ENCODE results near the gene VWA2. TPM values are rescaled to one million over a fixed set of nuclear protein-coding genes. Genes with fewer than 3 reads are reported as not detected.

The VWA2 gene
- total RNA-seq, 1 donor from 2014 or later, result 1.2 TPM

DNA sequence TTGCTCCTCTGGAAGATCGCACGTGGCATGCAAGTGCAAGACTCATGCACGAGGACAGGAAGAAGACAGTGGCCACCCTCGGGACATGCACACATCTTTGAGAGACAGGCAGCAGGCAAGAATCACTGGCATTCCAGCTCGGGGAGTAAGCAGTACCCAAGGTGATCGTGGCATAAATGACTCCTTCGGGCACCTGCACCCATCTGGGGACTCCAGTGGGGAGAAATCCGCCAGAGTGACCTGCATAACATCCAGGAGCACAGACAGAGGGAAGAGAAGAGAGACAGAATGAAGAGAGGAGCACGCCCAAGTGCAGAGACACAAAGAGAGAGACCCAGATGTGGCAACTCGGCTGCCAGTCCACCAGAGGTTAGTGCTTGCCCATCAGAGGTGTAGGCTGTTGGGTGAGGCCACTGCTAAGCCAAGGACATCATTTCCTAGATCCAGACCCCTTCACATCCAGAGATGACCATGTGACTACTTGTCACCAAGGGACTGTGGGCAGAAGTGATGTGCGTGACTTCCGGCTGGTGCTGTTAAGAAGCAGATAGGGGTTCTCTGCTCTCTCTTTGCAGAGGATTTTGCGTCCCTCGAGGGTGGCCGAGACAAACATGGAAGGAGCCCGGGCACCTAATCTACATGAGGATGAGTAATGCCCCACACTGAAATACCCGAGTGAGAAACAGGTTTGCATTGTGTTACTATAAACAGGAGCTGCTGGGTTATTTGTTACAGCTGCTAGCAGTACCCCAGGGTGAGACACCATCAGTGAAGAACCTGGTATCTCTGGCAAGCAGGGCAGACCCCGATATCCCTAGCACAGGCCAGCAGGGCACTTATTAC, 80.6 kb downstream of the VWA2 start:
- no peak for DNase-seq (ENCODE audit: low read depth)
- no peak overlapping the region for H3K4me3 ChIP-seq (ENCODE audit: low read depth, low read length)
- TF ChIP-seq, protein P1, sequence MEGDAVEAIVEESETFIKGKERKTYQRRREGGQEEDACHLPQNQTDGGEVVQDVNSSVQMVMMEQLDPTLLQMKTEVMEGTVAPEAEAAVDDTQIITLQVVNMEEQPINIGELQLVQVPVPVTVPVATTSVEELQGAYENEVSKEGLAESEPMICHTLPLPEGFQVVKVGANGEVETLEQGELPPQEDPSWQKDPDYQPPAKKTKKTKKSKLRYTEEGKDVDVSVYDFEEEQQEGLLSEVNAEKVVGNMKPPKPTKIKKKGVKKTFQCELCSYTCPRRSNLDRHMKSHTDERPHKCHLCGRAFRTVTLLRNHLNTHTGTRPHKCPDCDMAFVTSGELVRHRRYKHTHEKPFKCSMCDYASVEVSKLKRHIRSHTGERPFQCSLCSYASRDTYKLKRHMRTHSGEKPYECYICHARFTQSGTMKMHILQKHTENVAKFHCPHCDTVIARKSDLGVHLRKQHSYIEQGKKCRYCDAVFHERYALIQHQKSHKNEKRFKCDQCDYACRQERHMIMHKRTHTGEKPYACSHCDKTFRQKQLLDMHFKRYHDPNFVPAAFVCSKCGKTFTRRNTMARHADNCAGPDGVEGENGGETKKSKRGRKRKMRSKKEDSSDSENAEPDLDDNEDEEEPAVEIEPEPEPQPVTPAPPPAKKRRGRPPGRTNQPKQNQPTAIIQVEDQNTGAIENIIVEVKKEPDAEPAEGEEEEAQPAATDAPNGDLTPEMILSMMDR (conservative IDR thresholded peaks at IDR 0.05; ENCODE audit: low read depth, low read length), result no peak

DNA sequence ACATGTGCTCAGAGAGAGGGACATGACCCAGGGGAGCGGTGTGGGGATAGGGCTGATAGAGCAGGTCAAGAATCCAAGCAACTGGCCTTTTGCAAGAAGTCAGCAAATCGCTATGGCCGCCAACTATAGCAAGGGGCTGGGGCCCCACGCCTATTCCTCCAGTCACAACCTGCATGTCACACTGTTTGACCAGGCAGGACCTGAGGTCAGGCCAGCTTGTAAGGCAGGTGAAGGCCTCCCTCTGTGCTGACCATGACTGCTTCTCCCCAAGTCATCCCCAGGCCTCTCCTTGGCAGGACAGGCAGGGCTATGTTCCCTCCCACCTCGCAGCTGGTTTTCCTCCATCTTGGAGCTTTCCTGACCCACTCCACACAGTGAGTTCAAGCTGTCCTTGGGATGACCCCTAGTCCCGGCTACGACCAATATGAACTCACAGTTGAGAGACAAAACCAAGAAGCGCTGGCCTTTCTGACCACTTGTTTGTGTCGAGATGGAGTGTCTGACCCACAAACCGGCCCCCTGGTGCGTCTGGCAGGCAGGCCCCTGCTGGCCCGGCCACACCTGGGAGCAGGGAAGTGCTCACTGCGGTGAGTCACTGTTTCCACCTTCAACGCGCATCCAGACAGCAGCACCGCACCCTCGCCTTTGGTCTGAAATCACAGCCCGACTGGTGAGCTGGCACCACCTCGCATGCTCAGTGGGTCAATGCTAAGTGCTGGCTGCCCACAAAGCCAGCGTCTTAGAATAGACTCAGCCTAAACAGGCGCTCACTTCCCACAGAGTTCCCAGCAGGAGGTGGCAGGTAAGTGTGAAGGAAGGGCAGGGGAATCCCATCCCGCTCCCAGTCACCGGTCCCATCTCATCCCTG, 81.4 kb downstream of the VWA2 start:
- TF ChIP-seq, protein P1 (conservative IDR thresholded peaks at IDR 0.05; ENCODE audit: low read depth, low read length), result no peak

DNA sequence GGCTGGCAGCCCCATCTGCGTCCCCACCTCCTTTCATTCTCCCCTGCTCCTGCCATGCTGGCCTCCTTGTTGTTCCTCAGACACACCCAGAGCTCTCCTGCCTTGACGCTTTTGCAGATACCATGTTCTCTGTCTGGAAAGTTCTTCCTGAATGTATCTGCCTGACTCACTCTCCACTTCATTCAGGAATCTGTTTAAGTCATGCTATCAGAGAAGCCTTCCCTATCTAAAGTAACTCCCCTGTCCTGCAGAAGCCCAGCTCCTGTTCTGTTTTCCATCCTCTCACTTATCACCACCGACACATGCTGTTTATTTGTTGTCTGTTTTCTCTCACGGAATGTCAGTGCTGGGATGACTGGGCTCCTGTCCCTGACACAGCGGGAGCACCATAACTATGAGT, 83.3 kb downstream of the VWA2 start:
- H3K4me3 ChIP-seq (ENCODE audit: low read depth, low read length), result no peak overlapping the region
- no peak for DNase-seq (ENCODE audit: low read depth)
- TF ChIP-seq, protein P1 (conservative IDR thresholded peaks at IDR 0.05; ENCODE audit: low read depth, low read length), result no peak

More for the DNA sequence above, 81.4 kb downstream of the VWA2 start:
- no peak for DNase-seq (ENCODE audit: low read depth)
- H3K4me3 ChIP-seq (ENCODE audit: low read depth, low read length), result no peak overlapping the region

DNA sequence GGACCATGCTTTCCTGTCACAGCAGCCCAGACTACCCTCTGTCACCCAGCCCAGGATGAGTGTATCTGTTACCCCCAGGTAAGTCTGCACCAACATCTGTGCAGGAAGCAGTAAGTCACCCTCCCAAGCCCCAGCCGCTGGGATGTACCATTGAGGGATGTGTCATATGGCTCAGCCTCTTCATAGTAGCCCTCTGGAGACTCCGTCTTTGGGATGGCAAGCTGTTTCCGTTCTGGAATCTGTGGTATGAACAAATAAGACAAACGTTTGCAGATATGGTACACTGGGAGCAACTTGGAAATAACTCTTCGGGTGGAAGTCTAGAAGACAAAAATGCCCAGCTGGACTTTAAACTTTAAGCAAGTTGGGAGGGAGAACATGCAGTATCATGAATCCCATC, 84.0 kb downstream of the VWA2 start:
- TF ChIP-seq, protein P1 (conservative IDR thresholded peaks at IDR 0.05; ENCODE audit: low read depth, low read length), result no peak
- no peak overlapping the region for H3K4me3 ChIP-seq (ENCODE audit: low read depth, low read length)
- DNase-seq (ENCODE audit: low read depth), result no peak

DNA sequence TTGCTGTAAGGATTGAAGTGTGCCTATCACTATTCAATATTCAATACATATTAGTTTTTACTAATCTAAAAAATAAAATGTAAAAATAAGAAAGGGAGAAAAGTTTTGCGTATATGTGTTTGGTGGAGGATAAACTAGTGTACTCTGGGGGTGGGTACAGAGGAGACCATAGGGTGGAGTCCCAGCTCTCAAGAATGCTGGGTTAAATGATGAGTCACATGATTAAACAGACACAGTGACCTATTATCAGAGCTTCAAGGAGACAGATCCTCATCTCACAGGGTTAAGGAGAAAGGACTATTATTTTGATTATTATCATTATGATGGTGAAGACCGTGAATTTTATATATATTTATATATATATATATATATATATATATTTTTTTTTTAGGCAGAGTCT, 87.7 kb downstream of the VWA2 start:
- TF ChIP-seq, protein P1 (conservative IDR thresholded peaks at IDR 0.05; ENCODE audit: low read depth, low read length), result no peak
- no peak for DNase-seq (ENCODE audit: low read depth)
- no peak overlapping the region for H3K4me3 ChIP-seq (ENCODE audit: low read depth, low read length)

DNA sequence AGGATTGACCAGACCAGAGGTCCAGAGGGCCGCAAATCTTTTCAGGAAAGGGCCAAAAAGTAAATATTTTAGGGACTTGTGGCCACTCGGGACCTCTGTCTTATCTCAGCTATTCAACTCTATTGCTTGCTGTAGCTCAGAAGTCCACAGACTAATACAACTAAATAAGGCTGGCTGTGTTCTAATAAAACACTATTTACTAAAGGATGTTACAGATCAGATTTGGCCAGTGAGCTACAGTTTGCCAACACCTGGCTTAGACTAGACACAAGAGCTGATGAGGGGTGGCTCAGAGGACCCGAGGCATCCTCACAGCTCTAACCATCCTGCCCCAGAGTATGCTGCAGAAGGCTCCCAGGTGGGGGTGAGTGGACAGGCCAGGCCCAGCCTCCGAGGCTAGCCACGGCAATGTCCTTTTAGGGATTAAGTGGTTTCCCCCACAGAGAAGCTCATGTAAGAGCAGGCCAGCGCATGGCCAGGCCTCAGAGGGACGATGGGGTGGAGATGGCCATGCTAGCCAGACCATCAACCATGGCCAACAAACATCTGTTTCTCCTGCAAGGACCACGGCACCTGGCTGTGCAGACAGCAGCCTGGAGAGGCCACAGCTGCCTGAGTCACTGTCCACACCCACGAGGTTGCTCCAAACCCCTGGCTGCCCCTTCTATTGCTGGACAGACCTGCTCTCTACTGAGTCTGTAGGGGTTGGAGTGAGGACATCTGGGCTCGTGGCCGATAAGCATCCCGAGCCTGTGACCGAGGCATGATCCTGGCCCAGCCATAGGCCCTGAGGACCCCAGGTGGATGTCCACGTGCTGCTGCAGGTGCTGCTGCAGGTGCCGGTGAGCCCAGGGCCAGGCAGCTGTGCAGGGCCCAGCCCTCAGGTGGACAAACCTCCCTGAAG, 88.7 kb downstream of the VWA2 start:
- TF ChIP-seq, protein P1 (conservative IDR thresholded peaks at IDR 0.05; ENCODE audit: low read depth, low read length), result no peak
- DNase-seq (ENCODE audit: low read depth), result no peak
- H3K4me3 ChIP-seq (ENCODE audit: low read depth, low read length), result no peak overlapping the region

Measured in epithelial cell of proximal tubule (primary cell).